IPS DF 19.7 (cell line): Measurements from ENCODE around the gene PNMT.

Source experiments
- DNase-seq: peaks from one replicate; pipeline ENCODE4 v3.0.0-alpha.2; 2013; ENCODE audit warnings: low read depth, low spot score

The PNMT gene

DNA sequence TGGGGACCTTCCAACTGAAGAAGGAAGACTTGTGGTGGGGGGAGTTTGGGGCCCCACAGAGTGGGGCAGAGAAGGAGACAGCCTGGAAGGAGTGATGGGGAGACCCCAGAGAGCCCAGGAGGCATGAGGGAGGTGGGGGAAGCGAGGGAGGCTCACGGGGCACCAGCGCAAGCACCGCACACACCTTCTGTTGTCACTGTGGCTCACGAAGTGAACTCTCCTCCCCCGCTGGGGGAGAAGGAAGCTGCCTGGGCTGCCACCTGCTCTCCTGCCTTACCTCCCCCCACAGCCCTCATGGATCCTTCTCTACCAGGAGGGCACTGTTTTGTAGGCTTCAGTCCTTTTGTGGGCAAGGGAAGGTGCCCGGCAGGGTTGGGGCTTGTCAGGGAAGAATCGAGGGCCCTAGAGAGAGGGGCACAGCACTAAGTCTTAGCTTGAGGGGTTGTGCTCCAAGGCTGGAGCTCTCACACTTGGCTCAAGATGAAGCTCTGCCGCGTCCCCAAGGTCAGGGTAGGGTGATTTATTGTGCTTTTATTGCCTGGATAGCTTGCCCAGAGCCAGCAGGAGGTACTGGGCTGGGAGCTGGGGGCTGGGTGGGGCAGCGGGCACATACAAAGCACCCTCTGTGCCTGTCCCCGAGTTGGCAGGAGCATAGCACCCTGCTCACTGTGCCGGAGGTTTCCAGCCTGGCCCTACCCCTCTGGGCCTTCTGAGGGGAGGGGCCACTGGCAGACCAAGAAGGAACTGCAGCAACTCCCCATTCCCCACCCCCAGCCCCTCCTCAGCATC is 35.9 kb upstream of the PNMT start:
- no peak for DNase-seq

DNA sequence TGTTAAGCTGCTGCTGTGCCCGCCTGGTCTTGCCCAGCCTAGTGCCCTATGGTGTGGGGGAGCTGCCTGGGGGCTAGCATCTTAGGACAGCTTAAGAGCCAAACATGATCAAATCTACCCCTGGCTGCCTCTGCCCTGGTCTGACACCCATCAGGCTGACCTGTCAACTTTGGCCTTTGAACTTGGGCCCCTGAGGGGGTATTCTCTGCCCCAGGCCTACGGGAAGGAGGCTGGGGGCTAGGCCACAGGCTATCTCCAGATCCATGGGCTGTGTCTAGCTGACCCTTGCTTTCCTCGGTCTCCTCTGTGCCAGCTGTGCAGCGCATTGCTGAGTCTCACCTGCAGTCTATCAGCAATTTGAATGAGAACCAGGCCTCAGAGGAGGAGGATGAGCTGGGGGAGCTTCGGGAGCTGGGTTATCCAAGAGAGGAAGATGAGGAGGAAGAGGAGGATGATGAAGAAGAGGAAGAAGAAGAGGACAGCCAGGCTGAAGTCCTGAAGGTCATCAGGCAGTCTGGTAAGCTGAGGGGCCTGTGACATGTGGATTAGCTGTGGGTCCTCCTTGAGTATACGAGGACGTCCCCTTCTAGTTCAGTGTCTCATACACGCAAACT is 34.6 kb upstream of the PNMT start:
- no peak for DNase-seq

DNA sequence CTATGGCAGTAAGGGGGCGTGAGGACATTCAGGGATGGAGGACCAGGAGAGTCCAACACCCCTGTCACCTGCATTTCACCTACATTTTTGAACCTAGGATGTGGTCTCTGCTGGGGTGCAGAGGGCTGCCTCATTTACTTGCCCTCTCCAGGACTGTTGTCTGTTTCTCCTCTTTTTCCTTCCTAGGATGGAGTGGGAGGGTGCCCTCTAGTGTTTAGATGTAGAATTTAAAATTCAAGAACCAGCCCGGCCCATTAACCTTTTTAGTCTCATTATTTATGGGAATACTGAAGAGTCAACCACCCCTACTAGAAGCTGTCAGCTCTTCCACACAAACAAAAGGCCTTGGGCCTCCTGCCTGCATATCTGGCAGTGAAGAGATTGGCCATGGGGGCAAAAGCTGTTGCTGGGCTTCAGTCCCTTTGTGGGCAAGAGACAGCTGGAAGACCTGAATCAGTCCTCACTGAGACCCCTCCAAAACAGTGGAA is 33.8 kb upstream of the PNMT start:
- no peak for DNase-seq

DNA sequence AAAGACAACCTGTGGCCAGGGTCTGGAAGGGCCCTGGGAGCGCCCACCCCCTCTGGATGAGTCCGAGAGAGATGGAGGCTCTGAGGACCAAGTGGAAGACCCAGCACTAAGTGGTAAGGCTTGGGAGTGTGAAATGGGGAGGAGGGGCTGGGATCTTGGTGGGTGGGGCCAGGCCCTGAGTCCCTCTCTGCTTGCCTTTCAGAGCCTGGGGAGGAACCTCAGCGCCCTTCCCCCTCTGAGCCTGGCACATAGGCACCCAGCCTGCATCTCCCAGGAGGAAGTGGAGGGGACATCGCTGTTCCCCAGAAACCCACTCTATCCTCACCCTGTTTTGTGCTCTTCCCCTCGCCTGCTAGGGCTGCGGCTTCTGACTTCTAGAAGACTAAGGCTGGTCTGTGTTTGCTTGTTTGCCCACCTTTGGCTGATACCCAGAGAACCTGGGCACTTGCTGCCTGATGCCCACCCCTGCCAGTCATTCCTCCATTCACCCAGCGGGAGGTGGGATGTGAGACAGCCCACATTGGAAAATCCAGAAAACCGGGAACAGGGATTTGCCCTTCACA is 32.6 kb upstream of the PNMT start:
- DNase-seq = no peak

DNA sequence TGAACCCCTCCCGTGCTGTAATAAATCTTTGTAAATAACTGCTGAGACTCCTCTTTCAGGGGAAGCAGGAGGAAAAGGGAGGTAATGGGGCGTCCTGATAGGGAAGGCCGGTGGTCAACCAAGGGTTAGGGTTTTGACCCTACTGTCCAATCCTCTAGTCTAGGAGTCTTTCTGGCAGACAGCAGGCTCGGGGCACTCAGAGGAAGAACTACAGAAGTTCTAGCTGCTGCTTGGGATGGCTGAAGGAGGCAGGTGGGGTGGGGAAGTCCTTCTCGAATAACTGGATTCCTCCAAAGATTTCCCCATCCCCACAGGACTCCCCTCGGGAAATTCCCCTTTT is 31.7 kb upstream of the PNMT start:
- DNase-seq = no peak

DNA sequence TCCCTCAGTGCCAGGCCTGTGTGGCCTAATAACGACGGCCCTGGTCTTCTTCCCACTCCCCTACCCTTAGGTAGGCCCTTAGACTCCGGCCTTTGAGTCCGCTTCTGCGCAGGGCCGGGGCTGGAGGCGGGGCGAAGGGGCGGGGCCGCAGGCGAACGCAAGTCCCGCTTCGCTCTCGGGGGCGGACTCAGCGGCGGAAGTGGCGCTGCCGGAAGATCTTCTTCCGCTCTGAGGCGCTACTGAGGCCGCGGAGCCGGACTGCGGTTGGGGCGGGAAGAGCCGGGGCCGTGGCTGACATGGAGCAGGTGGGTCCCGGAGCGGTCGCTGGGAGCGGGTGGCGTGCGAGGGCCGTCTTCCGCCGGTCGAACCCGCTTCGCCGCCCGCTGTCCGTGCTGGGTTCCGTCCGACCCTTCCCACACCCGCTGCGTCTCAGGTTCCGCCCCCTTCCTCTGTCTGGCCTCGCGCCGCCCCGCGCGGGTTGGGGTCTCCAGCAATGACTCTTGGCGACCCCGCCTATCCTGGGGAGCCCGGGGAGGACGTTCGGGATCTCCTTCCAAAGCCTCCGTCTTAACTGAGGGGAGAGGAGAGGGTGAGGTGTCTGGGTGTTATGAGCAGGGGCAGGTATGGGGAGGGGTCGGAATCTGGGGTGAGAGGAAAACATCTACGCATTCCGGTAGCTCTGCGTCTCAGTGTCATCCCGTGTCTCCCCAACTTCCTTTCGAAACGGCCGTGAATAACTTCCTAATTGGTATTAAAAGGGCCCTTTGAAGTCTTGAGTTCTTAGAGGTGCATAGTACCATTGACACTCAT is 31.1 kb upstream of the PNMT start, which contains the start of gene STARD3:
STARD3 (plus strand) TSS at position 218 of the 810 bp plus-strand sequence. CDS start 16,388 bp downstream, outside the sequence.
- DNase-seq = no peak

DNA sequence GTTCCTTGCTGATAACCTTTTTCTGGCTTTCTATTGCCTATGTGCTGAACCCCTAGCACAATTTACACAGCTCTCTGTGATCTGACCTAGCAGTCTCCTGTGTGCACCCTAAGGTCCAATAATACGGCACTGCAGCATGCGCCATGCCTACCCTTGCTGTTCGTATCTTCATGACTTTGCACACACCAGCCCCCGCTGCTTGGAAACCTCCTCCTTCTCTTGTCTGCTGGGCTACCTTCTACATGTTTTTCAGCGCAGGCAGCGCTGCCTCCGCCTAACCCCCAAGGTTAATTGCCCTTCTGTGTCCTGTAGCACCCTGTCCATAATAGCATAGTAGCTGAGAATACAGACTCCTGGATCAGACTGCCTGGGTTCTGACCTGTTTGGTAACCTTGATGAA is 29.9 kb upstream of the PNMT start:
- DNase-seq = no peak

DNA sequence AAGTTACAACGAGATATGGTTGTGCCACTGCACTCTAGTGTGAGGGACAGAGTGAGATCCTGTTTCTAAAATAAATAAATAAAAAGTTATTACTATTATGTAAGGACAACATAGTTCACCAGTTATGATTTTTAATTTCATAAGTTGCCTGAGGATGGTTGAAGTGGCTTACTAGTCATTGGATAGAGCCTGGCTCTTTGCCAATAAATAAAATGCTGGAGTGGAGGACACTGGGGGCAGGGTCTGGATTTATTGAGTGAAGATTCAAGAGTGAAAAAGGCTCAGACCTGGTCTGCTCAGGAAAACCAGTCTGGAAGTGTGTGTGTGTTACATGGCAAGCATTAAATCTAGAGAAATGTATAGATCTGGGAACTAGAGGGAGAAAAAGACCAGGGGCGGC is 29.2 kb upstream of the PNMT start:
- DNase-seq = no peak

DNA sequence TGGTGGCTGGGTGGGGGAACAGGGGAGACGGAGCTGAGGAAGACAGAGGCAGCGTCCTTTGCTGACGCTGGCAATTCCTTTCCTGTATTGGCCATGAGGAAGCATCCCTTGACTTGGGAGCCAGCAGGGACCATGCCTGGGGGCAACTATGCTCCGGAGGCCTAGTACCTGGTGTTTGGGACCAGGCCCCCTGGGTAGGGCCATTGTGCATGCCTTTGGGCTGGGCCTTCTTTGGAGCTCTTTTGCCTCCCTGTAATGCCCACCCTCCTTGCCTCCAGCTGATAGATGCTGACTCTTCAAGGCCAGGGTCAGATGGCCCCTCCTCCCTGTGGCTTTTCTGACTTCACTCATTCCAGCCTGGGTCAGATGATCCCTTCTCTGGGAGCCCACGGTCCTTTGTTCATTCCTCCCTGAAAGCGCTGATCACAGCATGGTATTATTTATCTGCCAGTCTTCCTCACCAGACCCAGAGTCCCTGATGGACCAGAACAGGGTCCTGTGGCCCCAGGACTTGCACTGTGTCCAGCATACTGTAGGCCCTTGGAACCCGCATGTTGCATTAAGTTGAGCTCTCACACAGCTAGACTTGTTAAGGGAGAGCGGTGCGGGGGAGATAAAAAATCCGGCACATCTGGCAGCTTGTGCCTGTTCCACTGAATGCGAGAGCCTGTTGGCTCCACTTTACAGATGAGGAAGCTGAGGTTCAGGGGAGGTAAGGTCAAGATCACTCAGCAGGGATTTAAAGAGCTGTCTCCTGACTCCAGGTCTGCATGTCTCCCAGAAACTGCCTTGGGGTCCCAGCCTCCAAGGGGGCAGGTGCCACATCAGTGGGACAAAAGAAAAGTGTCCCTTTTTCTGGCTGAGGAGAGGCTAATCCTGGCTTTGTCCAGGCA is 28.4 kb upstream of the PNMT start:
- no peak for DNase-seq

DNA sequence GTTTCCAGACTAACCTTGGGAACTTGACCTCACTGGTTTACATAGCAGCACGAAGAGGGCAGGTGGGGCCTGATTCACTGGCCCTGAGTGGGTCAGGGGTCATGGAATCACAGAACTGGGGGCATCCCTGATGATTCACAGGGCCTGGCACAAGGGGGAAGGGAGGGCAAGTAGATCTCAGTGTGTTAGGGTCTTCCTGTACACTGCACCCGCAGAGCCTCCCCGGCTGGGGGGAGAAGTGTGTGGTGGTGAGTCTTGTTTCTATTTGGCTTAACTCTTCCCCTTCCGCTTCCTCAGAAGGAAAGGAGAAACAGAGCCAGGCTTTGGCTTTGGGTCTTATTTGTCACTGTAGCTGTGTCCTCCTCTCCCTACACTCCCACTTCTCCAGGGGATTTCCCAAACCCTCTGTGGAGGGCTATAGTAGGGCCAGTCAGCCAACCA is 27.6 kb upstream of the PNMT start:
- DNase-seq = no peak

DNA sequence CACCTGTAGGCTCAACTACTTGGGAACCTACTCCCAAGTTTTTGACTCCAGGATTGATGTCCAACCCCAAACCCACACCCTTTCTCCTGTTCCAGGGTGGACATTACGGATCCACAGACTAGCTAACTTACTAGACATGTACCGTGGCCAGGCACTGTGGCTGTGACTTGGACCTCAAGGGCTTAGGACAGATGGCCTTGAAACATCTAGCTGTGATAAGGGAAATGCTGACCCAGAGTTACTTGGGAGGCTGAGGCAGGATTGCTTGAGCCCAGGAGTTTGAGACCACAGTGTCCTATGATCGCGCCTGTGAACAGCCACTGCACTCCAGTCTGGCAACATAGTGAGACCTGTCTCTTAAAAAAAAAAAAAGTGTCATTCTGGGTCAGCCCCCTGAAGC is 27.2 kb upstream of the PNMT start:
- DNase-seq = no peak

DNA sequence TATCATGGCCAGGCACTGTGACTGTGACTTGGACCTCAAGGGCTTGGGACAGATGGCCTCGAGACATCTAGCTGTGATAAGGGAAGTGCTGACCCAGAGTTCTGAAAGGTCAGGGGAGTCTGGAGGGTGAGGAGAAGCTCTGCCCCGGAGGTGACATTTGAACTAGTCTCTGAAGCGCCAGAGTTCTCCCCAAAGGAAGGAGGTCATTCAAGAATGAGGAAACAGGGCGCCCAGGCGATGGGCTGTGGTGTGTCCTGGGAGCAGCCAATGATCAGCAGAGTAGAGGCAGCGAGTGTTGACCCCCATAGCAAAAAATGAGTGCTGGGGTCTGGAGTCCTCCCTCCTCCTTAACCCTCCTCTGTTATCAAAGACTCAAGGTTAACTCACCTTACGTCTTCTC is 26.4 kb upstream of the PNMT start:
- DNase-seq = no peak

DNA sequence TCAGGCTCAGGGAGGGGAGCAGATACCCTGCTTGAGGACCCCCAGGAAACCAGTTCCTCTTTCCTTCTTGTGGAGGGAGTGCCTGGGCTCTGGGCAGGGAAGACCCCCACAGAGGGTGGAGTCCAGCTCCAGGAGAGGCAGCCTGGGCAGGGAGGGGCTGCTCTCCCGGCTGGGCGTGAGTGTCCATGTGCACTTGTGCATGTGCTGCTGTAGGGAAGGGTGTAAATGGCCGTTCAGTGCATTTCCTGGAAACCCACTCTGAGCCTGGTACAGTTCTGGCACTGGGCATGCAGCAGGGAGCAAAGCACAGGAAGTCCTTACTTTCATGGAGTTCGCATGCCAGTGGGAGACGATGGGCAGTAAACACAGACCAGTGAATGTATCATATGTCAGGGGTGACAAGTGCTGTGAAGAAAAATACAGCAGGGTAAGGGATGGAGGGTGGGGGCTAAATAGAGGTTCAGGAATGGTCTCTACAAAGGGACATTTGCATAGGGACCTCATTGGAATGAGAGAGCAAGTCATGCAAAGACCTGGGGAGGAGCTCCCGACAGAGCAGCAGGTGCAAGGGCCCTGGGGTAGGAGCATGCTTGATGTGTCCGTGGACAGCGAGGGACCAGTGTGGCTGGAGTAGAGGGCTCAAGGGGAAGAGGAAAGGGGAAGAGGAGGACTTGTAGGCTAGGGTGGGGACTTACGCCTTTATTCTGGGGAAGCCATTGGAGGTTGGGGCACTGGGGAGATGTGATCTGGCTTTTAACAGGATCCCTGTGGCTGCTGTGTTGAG is 25.8 kb upstream of the PNMT start:
- no peak for DNase-seq

DNA sequence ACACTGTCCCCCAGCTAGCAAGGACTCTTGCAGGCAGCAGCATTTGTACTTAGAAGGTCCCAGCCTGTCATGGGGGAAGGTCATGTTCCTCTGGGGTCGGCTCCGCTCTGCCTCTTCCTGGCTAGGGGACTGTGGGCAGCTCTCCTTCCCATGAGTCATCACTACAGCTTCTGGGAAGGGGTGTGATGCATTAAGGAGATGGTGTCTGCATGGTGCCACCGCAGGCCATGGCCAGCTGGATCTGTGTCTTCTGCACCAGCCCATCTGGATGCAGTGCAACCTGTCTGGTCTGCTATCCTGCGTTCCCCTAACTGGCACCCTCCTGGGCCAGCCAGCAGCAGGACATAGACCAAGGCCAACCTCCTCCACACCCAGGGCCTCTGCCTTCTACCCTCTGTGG is 25.0 kb upstream of the PNMT start:
- no peak for DNase-seq

DNA sequence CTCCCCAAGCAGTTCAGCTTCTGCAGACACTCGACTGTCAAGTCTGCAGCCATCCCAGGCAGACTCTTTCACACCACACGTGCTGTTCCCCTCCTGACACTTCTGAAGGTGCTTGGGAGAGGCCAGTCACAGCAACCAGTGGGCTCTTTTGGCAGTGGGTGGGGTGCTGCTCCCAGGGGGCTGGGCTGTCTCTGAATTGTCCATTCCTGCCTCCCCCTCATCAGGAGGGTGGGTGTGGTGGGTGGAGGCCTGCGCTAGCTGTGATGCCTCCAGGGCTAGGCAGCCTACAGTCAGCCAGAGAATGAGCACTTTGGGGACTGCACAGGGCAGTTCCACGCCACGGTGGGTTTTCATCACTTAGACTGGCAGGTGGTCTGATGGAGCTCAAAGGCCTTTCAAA is 21.0 kb upstream of the PNMT start:
- DNase-seq = no peak

DNA sequence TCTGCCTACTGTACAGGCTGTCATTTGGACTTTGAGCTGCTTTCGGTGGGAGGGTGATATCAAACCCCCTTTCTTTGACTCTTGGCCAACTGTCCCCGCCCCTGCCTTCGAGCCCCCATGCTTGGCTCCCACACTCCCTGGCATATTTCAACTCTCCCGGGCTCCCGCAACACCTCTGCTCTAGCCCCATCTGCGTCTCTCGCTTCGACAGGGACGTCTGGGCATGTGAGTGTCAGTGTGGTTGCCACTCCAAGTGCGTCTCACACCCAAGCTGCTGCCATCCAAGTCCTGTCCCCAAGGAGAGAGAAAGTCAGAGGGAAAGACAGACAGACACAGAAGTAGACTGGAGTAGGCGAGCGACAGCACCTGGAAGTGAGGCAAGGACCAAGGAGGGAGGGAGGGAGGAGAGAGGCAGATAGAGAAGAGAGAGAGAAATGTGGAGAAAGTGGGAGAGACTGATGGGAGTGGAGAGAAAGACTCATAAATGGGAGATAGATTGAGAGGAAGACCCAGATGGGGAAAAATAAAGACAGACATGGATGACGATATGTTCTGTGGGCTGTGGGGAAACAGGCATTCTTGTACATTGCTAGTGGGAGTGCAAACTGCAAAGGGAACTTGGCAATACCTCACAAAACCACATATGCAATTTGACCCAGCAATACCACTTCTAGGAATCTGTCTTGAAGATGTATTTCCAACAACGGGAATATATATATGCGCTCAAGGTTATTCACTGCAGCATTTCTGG is 19.5 kb upstream of the PNMT start:
- DNase-seq = no peak

DNA sequence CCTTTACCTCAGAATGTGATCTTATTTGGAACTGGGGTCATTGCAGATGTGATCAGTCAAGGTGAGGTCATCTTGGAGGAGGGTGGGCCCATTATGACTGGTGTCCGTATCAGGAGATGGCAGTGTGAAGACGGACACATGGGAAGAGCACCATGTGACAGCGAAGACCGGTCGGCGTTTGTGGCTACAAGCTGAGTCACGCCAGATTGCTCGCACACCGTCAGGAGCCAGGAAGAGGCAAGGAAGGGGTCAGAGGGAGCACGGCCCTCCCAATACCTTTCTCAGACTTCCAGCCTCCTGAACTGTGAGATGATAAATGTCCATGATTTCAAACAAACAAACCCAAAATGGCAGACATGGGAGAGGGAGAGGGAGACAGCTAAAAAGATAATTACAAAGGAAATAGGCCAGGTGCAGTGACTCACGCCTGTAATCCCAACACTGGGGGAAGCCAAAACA is 18.1 kb upstream of the PNMT start:
- DNase-seq = no peak

DNA sequence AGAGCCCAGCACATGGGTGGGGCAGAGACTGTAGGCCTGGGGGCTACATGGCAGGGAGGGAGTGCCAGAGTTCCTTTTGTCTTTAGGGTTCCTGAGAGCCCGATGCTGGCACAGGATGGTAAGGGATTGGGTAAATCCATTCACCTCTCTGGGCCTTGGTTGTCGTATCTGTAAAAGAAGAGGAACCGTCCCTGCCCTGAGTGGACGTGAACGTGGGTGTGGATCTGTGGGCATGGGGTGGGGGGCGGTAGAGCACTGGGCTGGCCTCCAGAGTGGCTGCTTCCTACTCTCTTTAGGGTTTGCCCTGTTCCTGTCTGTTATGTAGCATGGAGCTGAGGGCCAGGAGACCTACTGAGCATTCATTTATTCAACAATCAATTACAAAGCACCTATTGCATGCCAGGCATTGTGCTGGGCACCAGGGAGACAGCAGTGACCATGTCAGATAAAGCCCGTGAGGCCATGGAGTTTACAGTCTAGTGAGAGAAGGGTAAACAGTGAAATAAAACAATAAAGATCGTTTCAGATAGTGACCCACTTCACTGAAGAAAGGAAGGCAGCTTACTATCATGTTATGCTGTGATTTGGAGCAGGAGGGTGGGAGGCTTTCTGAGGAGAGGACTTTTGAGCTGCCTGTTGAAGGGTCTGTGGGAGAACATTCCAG is 16.2 kb upstream of the PNMT start:
- DNase-seq = no peak
